Panc1 (cell line): ENCODE data around the gene PDCD10. TPM values are rescaled to one million over a fixed set of nuclear protein-coding genes. Genes with fewer than 3 reads are reported as not detected.

Experiments used
- ATAC-seq: fragments of 200-7000 bp; cut with Tn5 transposase; 2 replicates; pipeline ENCODE4 v1.9.1; 2020; ENCODE audit warnings: mild to moderate bottlenecking, moderate library complexity
- BruUV-seq: library from RNA; stranded (reverse); fragments of 400-500 nt; replicated peaks from 2 replicates; lab custom pipeline; 2021; lab: Mats Ljungman, UMichigan
- CTCF ChIA-PET: fragments of 300-600 bp; sonication (Branson Sonifier 250); formaldehyde crosslinking; loops from one replicate; lab custom pipeline; 2022; ENCODE audit warnings: antibody characterized with exemption; lab: Charles Lee
- POLR2A ChIA-PET: fragments of 300-600 bp; sonication (Branson Sonifier 250); formaldehyde crosslinking; loops from one replicate; lab custom pipeline; 2022; ENCODE audit warnings: antibody characterized with exemption; lab: Charles Lee
- DNase-seq: peaks from one replicate; pipeline ENCODE4 v3.0.0-alpha.2; 2010; ENCODE audit warnings: low read depth, low spot score
- H3K27ac ChIP-seq: 2 replicates; pipeline ENCODE4 v1.5.1; 2011; ENCODE audit warnings: mild to moderate bottlenecking, low read length, inconsistent platforms
- H3K27me3 ChIP-seq: fragments of 200-500 bp; sonication (Bioruptor generic); 2 replicates; pipeline ENCODE4 v1.6.0; 2014; ENCODE audit warnings: low read length, inconsistent platforms; ENCODE audit not compliant: control insufficient read depth, insufficient read depth
- H3K36me3 ChIP-seq: fragments of 200-500 bp; sonication (Bioruptor generic); 2 replicates; pipeline ENCODE4 v1.5.1; 2014; ENCODE audit warnings: inconsistent platforms, mild to moderate bottlenecking, low read length, moderate library complexity; ENCODE audit not compliant: control insufficient read depth, insufficient read depth
- H3K4me1 ChIP-seq: 2 replicates; pipeline ENCODE4 v1.5.1; 2011; ENCODE audit warnings: inconsistent platforms, mild to moderate bottlenecking, low read length, moderate library complexity; ENCODE audit not compliant: control insufficient read depth, insufficient read depth
- H3K4me3 ChIP-seq, 2 experiments: 2 replicates each; pipeline ENCODE4 v1.5.1; 2011 to 2012; ENCODE audit warnings: low read depth in 2 of 2, low read length in 2 of 2, mild to moderate bottlenecking in 2 of 2, inconsistent platforms in 1 of 2, moderate library complexity in 1 of 2
- H3K9me3 ChIP-seq: fragments of 200-500 bp; sonication (Bioruptor generic); 2 replicates; pipeline ENCODE4 v1.5.1; 2014; ENCODE audit warnings: low read depth, mild to moderate bottlenecking, inconsistent platforms, low read length, moderate library complexity; ENCODE audit not compliant: control insufficient read depth, insufficient read depth
- POLR2AphosphoS5 ChIP-seq: IDR thresholded peaks from 2 replicates; pipeline ENCODE4 v1.6.1; 2012; ENCODE audit warnings: mild to moderate bottlenecking, low read depth, low read length, moderate library complexity
- SIN3A ChIP-seq: IDR thresholded peaks from 2 replicates; pipeline ENCODE4 v1.6.1; 2012; ENCODE audit warnings: low read depth, mild to moderate bottlenecking, low read length, moderate library complexity, borderline replicate concordance; ENCODE audit not compliant: insufficient read depth
- TCF7L2 ChIP-seq: IDR thresholded peaks from 2 replicates; pipeline ENCODE4 v1.6.1; 2011; ENCODE audit warnings: mild to moderate bottlenecking, low read depth, low read length, inconsistent platforms
- in situ Hi-C: cut with HindIII; loops from 2 replicates; pipeline ENCODE4 v1.10.0; 2016; ENCODE audit warnings: low sequenced_read_pairs, low pct_unique_long_range_greater_than_20kb
- intact Hi-C: fragments of 100-400 bp; cut with micrococcal nuclease; formaldehyde crosslinking; loops from one replicate; pipeline ENCODE4 v1.10.0; 2022; ENCODE audit not compliant: unreplicated experiment
- total RNA-seq: library from RNA; stranded (reverse); gene quantifications from one replicate; pipeline ENCODE4 v1.2.1, GENCODE V29; 2021; ENCODE audit not compliant: unreplicated experiment
- TF ChIP-seq, protein P1 (sequence below): fragments of 450-650 bp; IDR thresholded peaks from 2 replicates; pipeline ENCODE4 v1.5.1; 2017; ENCODE audit warnings: mild to moderate bottlenecking
- TF ChIP-seq, protein P2 (sequence below), 2 experiments: IDR thresholded peaks; 2 replicates each; pipeline ENCODE4 v1.6.1; 2011 to 2012; ENCODE audit warnings: low read depth in 2 of 2, control low read depth in 1 of 2, low read length in 1 of 2, mild to moderate bottlenecking in 1 of 2, moderate library complexity in 1 of 2; ENCODE audit not compliant: insufficient read depth in 1 of 2

Gene PDCD10
- total RNA-seq, 1 experiment from 2014 or later: 83.5 TPM

DNA sequence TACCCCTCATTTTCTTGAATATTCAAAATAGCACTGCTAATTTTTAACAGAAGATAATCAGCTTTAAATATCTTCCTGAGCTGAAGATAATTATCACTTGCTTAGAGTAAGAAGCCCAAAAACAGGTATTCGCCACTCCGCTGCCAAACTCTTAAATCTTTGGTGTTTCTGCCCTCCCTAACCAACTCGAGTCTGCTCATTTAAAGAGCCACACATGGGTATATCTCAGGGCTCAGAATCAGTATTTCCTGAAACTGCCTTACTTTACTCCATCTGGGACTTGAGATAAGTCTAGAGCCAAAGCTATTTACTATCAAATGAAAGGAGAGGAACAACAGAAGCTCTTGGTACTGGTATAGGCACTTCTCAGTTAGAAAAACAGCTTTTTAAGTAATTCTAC, 10.8 kb downstream of the PDCD10 start:
- DNase-seq (no peak), ATAC-seq (no peak)
- intact Hi-C loops: no loop called here
- Histone ChIP-seq H3K36me3 (peaks cover 7% of the 10 kb centered on the region; the same call in 1 of the 2 replicates), H3K4me3 (no peak overlapping the region), H3K4me1 (peaks cover 10% of the 10 kb centered on the region), H3K27me3 (no peaks in the 10 kb centered on the region), H3K9me3 (no peaks in the 10 kb centered on the region), H3K27ac (no peak overlapping the region)
- BruUV-seq: no TSS peak
- in situ Hi-C loops: no loop called here
- POLR2A ChIA-PET: interaction anchor here (0.5 kb wide), 1 partner anchor 15 kb away, joined by 5 read pairs; no protein-coding TSS in a partner anchor
- CTCF ChIA-PET: no interaction called here
- TF ChIP-seq, protein P1, sequence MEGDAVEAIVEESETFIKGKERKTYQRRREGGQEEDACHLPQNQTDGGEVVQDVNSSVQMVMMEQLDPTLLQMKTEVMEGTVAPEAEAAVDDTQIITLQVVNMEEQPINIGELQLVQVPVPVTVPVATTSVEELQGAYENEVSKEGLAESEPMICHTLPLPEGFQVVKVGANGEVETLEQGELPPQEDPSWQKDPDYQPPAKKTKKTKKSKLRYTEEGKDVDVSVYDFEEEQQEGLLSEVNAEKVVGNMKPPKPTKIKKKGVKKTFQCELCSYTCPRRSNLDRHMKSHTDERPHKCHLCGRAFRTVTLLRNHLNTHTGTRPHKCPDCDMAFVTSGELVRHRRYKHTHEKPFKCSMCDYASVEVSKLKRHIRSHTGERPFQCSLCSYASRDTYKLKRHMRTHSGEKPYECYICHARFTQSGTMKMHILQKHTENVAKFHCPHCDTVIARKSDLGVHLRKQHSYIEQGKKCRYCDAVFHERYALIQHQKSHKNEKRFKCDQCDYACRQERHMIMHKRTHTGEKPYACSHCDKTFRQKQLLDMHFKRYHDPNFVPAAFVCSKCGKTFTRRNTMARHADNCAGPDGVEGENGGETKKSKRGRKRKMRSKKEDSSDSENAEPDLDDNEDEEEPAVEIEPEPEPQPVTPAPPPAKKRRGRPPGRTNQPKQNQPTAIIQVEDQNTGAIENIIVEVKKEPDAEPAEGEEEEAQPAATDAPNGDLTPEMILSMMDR: no peak
- TF ChIP-seq POLR2AphosphoS5: no peak
- TF ChIP-seq TCF7L2: no peak
- TF ChIP-seq SIN3A: no peak
- TF ChIP-seq, protein P2, sequence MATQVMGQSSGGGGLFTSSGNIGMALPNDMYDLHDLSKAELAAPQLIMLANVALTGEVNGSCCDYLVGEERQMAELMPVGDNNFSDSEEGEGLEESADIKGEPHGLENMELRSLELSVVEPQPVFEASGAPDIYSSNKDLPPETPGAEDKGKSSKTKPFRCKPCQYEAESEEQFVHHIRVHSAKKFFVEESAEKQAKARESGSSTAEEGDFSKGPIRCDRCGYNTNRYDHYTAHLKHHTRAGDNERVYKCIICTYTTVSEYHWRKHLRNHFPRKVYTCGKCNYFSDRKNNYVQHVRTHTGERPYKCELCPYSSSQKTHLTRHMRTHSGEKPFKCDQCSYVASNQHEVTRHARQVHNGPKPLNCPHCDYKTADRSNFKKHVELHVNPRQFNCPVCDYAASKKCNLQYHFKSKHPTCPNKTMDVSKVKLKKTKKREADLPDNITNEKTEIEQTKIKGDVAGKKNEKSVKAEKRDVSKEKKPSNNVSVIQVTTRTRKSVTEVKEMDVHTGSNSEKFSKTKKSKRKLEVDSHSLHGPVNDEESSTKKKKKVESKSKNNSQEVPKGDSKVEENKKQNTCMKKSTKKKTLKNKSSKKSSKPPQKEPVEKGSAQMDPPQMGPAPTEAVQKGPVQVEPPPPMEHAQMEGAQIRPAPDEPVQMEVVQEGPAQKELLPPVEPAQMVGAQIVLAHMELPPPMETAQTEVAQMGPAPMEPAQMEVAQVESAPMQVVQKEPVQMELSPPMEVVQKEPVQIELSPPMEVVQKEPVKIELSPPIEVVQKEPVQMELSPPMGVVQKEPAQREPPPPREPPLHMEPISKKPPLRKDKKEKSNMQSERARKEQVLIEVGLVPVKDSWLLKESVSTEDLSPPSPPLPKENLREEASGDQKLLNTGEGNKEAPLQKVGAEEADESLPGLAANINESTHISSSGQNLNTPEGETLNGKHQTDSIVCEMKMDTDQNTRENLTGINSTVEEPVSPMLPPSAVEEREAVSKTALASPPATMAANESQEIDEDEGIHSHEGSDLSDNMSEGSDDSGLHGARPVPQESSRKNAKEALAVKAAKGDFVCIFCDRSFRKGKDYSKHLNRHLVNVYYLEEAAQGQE (IDR thresholded peaks at IDR 0.05; ENCODE audit: insufficient read depth in 1 of 2, low read depth in 2 of 2, low read length in 1 of 2): no peak

DNA sequence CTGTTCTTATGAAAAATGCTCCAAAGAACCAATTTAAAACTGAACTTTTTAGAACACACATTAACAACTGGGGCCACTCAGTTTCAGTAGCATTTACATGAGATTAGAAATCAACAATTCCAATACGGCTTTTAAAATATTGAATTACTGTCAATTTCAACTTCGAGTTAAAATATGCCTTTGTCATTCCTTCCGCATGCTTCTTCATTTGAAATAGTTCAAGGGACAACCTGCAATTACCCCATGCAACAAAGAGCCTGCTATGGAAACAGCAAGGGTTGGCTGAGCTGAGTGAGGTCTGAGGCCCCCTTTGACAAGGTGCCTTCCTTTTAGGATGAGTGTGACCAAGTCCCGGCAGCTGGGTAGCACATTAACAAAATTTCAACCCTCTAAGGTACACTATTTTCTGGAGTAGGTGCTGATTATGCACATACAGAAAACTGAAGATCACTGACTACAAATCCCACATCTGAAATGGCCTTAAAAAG, 11.6 kb downstream of the PDCD10 start:
- Histone ChIP-seq H3K4me3 (no peak overlapping the region), H3K27me3 (no peaks in the 10 kb centered on the region), H3K36me3 (peaks cover 12% of the 10 kb centered on the region), H3K27ac (no peak overlapping the region), H3K9me3 (no peaks in the 10 kb centered on the region), H3K4me1 (peaks cover 2% of the 10 kb centered on the region; the same call in 1 of the 2 replicates)
- in situ Hi-C loops (no loop called here), intact Hi-C loops (no loop called here)
- no peak for ATAC-seq
- POLR2A ChIA-PET: no interaction called here
- CTCF ChIA-PET: no interaction called here
- no TSS peak for BruUV-seq
- TF ChIP-seq SIN3A: no peak
- TF ChIP-seq POLR2AphosphoS5: no peak
- TF ChIP-seq, protein P1: no peak
- no peak for TF ChIP-seq TCF7L2
- TF ChIP-seq, protein P2 (IDR thresholded peaks at IDR 0.05; ENCODE audit: insufficient read depth in 1 of 2, low read depth in 2 of 2, low read length in 1 of 2): no peak
- no peak for DNase-seq
